Loucy (cell line): ENCODE results near the gene MACROD2.

Experiments used
- H2AFZ ChIP-seq: fragments of 200-600 bp; sonication (generic); 2 replicates; pipeline ENCODE4 v1.6.0; 2016; ENCODE audit warnings: antibody characterized with exemption, mild to moderate bottlenecking, low read length, moderate library complexity
- H3F3A ChIP-seq: fragments of 200-600 bp; 2 replicates; pipeline ENCODE4 v1.6.0; 2016; ENCODE audit warnings: antibody characterized with exemption, low read depth, mild to moderate bottlenecking
- H3K27me3 ChIP-seq: fragments of 200-600 bp; sonication (generic); 2 replicates; pipeline ENCODE4 v1.6.1; 2014; ENCODE audit warnings: low read length, mild to moderate bottlenecking; ENCODE audit not compliant: insufficient read depth, poor library complexity, severe bottlenecking
- H3K36me3 ChIP-seq: fragments of 200-600 bp; sonication (generic); 2 replicates; pipeline ENCODE4 v1.6.1; 2016; ENCODE audit warnings: low read length; ENCODE audit not compliant: insufficient read depth
- H3K4me1 ChIP-seq: fragments of 200-600 bp; sonication (generic); 2 replicates; pipeline ENCODE4 v1.5.1; 2014; ENCODE audit warnings: low read length, mild to moderate bottlenecking; ENCODE audit not compliant: insufficient read depth, poor library complexity, severe bottlenecking
- H3K4me2 ChIP-seq: fragments of 200-600 bp; sonication (generic); 2 replicates; pipeline ENCODE4 v1.6.0; 2014; ENCODE audit warnings: antibody characterized with exemption, low read length, low read depth, mild to moderate bottlenecking; ENCODE audit not compliant: poor library complexity, severe bottlenecking
- H3K4me3 ChIP-seq: fragments of 200-600 bp; sonication (generic); 2 replicates; pipeline ENCODE4 v1.5.1; 2014; ENCODE audit warnings: low read length, mild to moderate bottlenecking, mixed read lengths; ENCODE audit not compliant: poor library complexity, severe bottlenecking
- H3K79me2 ChIP-seq: fragments of 200-600 bp; sonication (generic); 2 replicates; pipeline ENCODE4 v1.6.1; 2014; ENCODE audit warnings: low read length; ENCODE audit not compliant: insufficient read depth
- H3K9ac ChIP-seq: fragments of 200-600 bp; sonication (generic); 2 replicates; pipeline ENCODE4 v1.6.0; 2014; ENCODE audit warnings: mild to moderate bottlenecking, low read depth, low read length, moderate library complexity; ENCODE audit not compliant: poor library complexity, severe bottlenecking
- H3K9me2 ChIP-seq: fragments of 200-600 bp; sonication (generic); replicated peaks from 2 replicates; pipeline ENCODE4 v1.6.1; 2016; ENCODE audit warnings: low read depth, low read length, mixed read lengths
- H3K9me3 ChIP-seq: fragments of 200-600 bp; sonication (generic); 2 replicates; pipeline ENCODE4 v1.6.1; 2014; ENCODE audit warnings: mild to moderate bottlenecking, antibody characterized with exemption, low read length, low read depth; ENCODE audit not compliant: insufficient read depth
- H4K20me1 ChIP-seq: fragments of 200-600 bp; sonication (generic); 2 replicates; pipeline ENCODE4 v1.6.0; 2014; ENCODE audit warnings: antibody characterized with exemption, low read length, mild to moderate bottlenecking; ENCODE audit not compliant: insufficient read depth, poor library complexity, severe bottlenecking
- EZH2phosphoT487 ChIP-seq: fragments of 200-600 bp; IDR thresholded peaks from 2 replicates; pipeline ENCODE4 v1.6.1; 2018; ENCODE audit warnings: antibody characterized with exemption, mild to moderate bottlenecking, moderate library complexity, borderline replicate concordance
- TF ChIP-seq, protein P1 (sequence below): fragments of 200-600 bp; sonication (generic); conservative IDR thresholded peaks from 2 replicates; pipeline ENCODE4 v1.5.1; 2014; ENCODE audit warnings: mild to moderate bottlenecking, antibody characterized with exemption, low read length

Gene MACROD2

DNA sequence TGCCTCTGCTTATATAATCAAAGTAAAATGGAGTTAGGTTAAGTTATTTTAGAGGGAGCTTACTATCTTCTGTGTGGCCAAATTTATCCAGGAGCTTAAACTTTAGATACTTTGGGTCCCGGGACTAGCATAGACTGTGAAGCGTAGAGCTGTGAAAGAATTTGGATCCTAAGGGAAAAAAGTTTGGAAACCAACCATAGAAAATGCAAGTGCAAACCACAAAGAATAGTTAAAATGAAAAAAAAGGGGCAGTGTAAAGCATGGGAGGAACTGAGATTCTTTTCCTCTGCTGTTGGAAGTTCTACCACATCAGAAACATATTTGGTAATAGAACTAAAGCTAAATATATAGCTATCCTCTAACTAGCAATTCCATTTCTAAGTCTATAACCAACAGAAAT is 574.3 kb downstream of the MACROD2 start:
- Histone ChIP-seq H3F3A (no peaks in the 10 kb centered on the region), H3K79me2 (no peaks in the 10 kb centered on the region), H3K4me3 (no peak overlapping the region), H3K36me3 (no peaks in the 10 kb centered on the region), H3K9me3 (no peaks in the 10 kb centered on the region), H3K4me2 (no peak overlapping the region), H4K20me1 (no peaks in the 10 kb centered on the region), H3K9me2 (no peaks in the 10 kb centered on the region), H3K27me3 (no peaks in the 10 kb centered on the region), H2AFZ (no peak overlapping the region), H3K4me1 (no peaks in the 10 kb centered on the region), H3K9ac (no peak overlapping the region)
- TF ChIP-seq EZH2phosphoT487 = no peak
- TF ChIP-seq, protein P1, sequence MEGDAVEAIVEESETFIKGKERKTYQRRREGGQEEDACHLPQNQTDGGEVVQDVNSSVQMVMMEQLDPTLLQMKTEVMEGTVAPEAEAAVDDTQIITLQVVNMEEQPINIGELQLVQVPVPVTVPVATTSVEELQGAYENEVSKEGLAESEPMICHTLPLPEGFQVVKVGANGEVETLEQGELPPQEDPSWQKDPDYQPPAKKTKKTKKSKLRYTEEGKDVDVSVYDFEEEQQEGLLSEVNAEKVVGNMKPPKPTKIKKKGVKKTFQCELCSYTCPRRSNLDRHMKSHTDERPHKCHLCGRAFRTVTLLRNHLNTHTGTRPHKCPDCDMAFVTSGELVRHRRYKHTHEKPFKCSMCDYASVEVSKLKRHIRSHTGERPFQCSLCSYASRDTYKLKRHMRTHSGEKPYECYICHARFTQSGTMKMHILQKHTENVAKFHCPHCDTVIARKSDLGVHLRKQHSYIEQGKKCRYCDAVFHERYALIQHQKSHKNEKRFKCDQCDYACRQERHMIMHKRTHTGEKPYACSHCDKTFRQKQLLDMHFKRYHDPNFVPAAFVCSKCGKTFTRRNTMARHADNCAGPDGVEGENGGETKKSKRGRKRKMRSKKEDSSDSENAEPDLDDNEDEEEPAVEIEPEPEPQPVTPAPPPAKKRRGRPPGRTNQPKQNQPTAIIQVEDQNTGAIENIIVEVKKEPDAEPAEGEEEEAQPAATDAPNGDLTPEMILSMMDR = no peak

DNA sequence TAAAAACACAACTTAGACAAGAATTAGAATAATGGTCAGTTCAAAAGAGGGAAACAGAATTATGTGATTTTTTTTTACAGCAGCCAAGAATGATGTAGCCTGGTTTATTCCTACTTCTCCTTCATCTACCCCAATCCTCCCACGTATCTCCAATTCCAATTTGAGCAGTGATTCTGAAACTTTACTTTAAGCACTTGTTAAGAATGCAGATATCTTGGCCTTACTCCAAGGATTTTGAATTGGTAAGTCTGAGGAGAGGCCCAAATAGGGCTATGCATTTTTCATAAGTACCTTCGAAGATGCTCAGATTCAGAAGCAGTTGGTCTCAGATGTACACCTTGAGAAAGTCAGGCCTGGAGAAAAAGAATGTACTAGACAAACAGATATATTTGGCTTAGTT is 575.5 kb downstream of the MACROD2 start:
- Histone ChIP-seq H3K36me3 (no peaks in the 10 kb centered on the region), H3K79me2 (no peaks in the 10 kb centered on the region), H3K4me1 (no peaks in the 10 kb centered on the region), H3F3A (no peaks in the 10 kb centered on the region), H3K4me3 (no peak overlapping the region), H3K9ac (no peak overlapping the region), H3K4me2 (no peak overlapping the region), H3K27me3 (no peaks in the 10 kb centered on the region), H3K9me3 (no peaks in the 10 kb centered on the region), H4K20me1 (no peaks in the 10 kb centered on the region), H3K9me2 (no peaks in the 10 kb centered on the region), H2AFZ (no peak overlapping the region)
- TF ChIP-seq EZH2phosphoT487 = no peak
- TF ChIP-seq, protein P1 = no peak

DNA sequence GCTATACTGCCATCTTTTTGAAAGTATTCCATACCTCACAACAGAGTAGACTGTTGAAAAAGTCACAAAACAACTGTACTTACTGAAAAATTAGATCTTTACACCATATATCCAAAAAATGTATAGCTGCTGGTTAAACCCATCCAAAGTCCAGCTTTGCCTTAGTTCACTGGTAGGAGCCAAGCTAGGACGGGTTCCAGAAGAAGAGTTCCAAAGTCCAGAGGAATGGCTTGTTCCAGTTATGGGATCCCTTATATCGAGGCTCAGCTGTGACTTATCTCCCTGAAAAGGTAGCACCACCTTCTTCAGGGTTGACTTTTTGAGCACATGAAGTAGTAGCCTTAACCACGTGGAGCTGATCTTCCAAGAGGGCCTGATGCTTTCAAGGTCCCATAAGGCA is 578.4 kb downstream of the MACROD2 start:
- H4K20me1 ChIP-seq = no peaks in the 10 kb centered on the region
- H3K36me3 ChIP-seq = no peaks in the 10 kb centered on the region
- H3K4me1 ChIP-seq = no peaks in the 10 kb centered on the region
- H3K9ac ChIP-seq = no peak overlapping the region
- no peaks in the 10 kb centered on the region for H3K27me3 ChIP-seq
- TF ChIP-seq, protein P1 = no peak
- no peak for TF ChIP-seq EZH2phosphoT487
- H2AFZ ChIP-seq = no peak overlapping the region
- H3K9me3 ChIP-seq = no peaks in the 10 kb centered on the region
- H3K79me2 ChIP-seq = no peaks in the 10 kb centered on the region
- no peaks in the 10 kb centered on the region for H3K9me2 ChIP-seq
- no peak overlapping the region for H3K4me2 ChIP-seq
- no peaks in the 10 kb centered on the region for H3F3A ChIP-seq
- H3K4me3 ChIP-seq = no peak overlapping the region
